GM21529 (cell line): ENCODE measurements around the gene CCDC187.

Experiments used
- ATAC-seq: cut with Tn5 transposase; IDR thresholded peaks from one replicate; pipeline ENCODE4 v1.9.1; 2021; ENCODE audit not compliant: unreplicated experiment

Gene CCDC187

GRCh38 chr9:136339958-136340310 lies 36.0 kb upstream of the CCDC187 start:
- ATAC-seq, result no peak

GRCh38 chr9:136339173-136339957 lies 35.5 kb upstream of the CCDC187 start:
- ATAC-seq, result no peak

DNA sequence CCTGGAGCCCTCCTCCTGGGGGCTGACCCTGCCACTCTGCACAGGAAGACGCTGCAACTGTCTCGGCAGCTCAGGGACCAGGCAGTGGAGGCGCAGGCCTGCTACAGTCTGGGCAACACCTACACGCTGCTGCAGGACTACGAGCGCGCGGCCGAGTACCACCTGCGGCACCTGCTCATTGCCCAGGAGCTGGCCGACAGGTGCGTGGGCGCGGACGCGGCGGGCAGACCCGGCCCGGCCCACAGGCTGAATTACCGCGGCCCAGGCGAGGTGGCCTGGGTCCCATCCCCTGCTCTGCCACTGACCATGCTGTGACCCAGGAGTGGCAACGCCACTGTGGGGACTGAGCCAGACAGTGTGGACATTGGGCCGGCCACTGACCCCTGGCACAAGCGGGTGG lies 34.6 kb upstream of the CCDC187 start:
- ATAC-seq, result no peak

GRCh38 chr9:136337416-136338395 lies 33.8 kb upstream of the CCDC187 start:
- no peak for ATAC-seq

GRCh38 chr9:136336881-136337280 lies 33.0 kb upstream of the CCDC187 start:
- no peak for ATAC-seq

- no peak for ATAC-seq
These were observed 32.4 kb upstream of the CCDC187 start for GRCh38 chr9:136336156-136336870.

DNA sequence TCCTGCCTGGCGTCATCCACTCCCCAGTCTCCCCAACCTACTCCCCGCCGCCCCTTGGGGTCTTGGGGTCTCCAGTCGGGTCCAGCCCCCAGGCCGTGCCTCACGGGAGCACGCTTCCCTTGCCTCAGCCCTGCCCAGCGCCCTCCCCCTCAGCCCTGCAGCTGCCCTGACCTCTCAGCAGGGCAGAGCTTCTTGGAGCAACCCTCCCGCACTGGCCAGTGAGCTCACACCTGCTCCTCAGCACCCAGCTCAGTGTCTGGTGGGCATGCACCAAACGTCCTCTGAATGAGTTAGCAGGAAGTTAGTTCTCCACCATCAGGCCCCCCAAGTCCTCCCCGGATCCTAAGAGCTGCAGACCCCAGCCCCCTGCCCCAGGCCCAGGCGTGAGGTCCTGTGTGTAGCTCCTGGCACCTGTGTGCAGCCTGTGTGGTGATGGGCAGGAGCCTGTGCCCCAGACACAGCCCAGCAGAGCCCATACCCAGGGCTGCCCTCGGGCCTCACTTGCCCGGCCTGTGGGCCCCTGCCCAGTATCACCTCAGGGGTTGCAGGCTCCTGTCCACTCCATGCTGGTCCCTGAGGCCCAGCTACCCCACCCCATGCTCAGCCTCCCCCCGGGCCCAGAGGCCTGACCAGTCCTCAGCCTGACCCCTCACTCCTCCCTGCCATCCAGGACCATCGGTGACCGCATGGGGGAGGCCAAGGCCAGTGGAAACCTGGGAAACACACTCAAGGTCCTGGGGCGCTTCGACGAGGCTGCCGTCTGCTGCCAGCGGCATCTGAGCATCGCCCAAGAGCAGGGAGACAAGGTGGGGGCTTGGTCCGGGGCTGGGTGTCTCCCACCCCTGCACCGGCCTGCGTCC lies 31.6 kb upstream of the CCDC187 start:
- ATAC-seq, result no peak

DNA sequence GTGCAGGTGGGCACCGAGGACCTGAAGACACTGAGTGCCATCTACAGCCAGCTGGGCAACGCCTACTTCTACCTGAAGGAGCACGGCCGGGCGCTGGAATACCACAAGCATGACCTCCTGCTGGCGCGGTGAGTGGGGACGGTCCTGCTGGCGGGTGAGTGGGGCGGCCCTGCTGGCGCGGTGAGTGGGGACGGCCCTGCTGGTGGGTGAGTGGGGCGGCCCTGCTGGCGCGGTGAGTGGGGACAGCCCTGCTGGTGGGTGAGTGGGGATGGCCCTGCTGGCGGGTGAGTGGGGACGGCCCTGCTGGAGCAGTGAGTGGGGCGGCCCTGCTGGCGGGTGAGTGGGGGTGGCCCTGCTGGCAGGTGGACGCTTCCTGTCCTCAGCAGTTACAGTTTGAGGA lies 30.6 kb upstream of the CCDC187 start:
- no peak for ATAC-seq

DNA sequence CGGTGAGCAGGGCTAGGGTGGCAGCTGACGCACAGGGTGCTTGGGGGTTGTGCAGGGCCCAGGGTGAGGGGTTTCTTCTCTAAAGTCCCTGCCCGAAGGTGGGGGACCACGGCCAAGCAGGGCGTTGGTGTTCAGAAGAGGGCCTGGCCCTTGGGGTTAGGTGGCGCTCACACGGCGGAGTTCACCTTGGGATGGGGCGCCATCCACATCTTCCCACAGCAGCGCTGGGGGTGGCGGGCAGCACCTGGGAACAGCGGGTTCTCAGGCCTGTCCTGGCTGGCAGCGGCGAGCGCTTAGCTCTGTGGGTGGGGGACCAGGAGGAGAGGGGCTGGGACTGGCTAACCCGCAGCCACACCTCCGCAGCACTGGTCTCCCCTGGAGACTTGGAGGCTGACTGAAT lies 29.6 kb upstream of the CCDC187 start:
- ATAC-seq, result no peak

DNA sequence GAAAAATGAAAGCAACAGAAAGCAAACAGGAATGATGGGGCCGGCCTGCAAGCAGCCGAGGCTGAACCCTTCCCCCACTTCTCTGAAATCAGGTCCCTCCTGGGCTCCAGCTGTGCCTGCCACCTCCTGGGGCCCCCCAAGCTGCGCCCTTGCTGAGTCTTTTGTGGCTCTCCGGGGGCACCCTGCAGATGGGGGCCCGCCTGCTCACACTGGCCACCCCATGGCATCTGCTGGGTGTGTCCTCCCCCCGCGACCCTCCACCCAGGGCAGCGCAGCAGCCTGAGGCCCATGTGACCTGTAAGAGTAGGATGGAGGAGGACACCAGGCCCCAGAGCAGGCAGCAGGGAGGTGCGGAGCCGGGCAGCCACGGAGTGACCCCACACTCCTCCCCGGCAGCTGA lies 29.2 kb upstream of the CCDC187 start:
- no peak for ATAC-seq

- no peak for ATAC-seq
These were observed 28.6 kb upstream of the CCDC187 start for GRCh38 chr9:136332482-136332983.

DNA sequence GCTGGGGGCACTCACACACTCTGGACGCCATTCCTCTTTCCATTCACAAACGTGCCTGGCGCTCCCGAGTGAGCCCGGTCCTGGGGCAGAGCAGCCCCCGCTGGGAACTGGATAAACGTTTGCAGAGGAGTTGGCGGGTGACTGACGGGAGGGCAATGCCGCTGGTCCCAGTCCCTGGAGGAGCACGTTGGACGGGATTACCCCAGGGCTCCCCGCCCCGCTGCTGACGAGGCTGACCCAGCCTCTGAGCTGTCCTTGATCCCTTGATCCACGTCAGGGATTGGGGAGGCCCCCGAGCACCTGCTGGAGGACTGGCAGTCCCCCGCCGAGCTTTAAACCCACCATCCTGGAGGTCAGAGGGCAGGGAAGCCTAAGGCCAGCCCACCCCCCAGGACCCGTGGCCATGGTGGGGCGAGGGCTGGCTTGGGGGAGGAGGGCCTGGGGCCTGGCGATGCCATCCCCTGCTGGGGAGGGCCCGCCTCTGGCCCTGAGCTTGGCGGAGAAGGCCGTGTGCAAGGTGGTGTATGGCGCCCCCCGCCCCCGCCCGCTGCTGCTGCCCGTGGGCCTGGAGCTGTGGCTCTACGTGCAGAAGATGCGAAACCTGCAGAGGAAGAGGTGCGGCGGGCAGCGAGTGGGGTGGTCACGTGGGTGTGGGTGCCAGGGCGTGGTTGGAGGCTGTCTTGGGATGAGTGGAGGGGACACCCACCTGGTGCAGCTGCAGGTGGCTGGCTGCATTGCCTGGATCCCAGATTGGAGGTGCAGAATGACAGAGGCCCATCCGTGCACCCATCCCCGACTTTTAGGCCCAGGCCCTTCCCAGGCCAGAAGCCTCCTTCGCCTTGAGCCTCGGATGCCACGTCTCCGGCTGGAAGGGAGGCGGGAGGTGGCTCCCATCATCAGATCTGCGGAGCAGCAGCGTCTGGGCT lies 27.9 kb upstream of the CCDC187 start:
- ATAC-seq, result no peak

GRCh38 chr9:136331030-136331429 lies 27.1 kb upstream of the CCDC187 start:
- ATAC-seq, result no peak

- no peak for ATAC-seq
These were observed 26.6 kb upstream of the CCDC187 start for GRCh38 chr9:136330406-136330990.

GRCh38 chr9:136329636-136330405 lies 25.9 kb upstream of the CCDC187 start:
- ATAC-seq, result no peak

DNA sequence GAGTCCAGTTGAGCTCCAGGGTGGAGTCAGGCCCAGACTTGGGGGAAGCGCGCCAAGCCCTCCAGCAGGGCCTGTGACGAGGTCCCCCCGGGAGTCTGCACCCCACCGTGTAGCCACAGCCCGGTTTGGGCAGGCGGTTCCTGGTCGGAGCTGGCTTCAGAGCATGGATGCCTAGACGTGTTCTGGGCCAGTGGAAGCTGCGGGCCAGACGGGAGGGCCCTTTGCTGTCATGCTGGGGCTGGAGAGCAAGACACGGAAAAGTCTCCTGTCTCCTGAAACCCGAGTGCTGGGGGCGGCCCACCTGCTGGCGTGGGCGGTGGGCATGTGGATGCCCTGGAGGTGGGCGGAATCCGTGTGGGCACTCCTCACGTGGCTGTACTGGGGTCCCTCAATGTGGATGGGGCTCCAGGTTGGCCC lies 25.3 kb upstream of the CCDC187 start:
- ATAC-seq, result no peak

DNA sequence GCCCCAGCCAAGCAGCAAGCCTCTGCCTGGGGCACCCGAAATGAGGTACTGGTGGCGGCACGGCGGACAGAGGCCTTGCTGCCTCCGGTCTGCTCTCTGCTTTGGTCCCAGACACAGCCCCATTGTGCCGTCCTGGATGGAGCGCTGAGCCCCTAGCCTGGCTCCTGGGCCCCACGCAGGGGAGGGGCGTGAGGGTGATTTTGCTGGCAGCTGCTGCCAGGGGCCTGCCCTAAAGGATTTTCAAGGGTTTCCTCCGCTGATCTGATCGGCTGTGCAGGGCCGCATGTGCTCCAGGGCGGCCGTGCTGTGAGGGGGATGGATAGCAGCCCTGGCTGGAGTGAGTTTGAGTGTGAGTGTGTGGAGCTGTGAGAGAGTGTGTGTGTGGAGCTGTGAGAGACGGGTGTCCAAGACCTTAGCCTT lies 24.7 kb upstream of the CCDC187 start:
- no peak for ATAC-seq

DNA sequence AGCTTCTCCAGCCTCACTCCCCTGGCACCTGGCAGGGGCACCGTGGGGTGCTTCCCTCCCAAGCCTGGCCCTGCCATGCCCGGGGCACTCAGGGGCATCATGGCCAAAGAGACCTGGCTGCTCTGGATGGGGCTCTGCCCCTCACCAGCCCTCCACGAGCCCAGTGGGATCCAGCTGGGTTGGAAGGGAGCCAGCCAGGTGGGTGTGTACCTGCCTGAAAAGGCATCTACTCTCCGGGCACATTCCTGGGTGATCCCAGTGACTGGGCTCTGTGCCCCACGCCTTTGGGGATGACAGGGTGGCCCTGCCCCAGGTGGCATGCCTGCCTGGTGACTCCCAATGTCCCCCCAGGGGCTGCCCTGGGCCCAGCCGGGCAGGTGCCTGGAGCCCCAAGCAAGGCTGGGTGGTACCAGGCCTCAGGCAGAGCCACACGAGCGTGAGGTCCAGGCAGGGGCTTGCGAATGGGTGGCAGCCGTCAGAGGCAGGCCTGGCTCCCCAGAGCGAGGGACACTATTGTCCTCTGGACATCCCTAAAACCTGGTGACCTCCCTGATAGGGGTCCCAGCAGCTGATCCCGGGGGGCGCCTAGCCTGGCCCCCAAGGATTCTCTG lies 24.2 kb upstream of the CCDC187 start:
- no peak for ATAC-seq
